Body of pancreas (tissue), 4 donors: ENCODE measurements around the gene PARM1.

Experiments used
- CTCF ChIP-seq, 7 experiments: fragments of 450-650 bp in 4 of 7; fragments of 200-600 bp in 3 of 7; sonication (generic) in 3 of 7; IDR thresholded peaks; one replicate each; pipeline ENCODE4 v1.5.1; 2016 to 2019; ENCODE audit warnings: antibody characterized with exemption in 7 of 7
- POLR2A ChIP-seq, 3 donors: fragments of 450-650 bp; IDR thresholded peaks; one replicate each; pipeline ENCODE4 v1.6.1; 2016; ENCODE audit warnings: antibody characterized with exemption in 3 of 3, mild to moderate bottlenecking in 2 of 3

DNA sequence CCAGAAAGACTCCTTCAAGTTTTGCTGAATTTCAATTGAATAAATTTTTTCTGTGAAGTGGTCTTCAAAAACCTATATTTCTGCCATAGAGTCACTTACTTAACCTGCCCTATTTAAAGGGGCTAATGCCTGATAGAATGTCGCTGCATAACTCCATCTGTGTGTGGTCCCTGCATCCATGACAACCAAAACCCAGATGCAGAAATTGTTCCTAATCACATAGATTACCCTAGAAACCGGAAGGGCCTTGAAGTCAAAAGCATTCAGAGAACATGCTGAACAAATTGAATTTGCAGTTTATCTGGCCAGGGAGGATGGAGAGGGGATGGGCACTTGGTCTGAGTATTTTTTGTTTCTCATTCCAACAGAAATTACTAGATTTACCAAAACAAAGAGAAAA is 1.5 kb upstream of the PARM1 start:
- TF ChIP-seq CTCF (IDR thresholded peaks at IDR 0.05), result no peak
- TF ChIP-seq POLR2A (IDR thresholded peaks at IDR 0.05), result no peak
